ENCODE data around the gene TUG1. TPM values are rescaled to one million over a fixed set of nuclear protein-coding genes. Genes with fewer than 3 reads are reported as not detected.

TUG1 gene
- total and polyA plus RNA-seq, 8 donors, result 11.3 to 108 (median 55.5) TPM

- DNase-seq, result peak; percentile 31 to 76
- H3K27ac ChIP-seq, result peak overlapping the region; percentile 88 to 98 (median 95)
- H3K36me3 ChIP-seq, result peaks cover 27 to 41% (median 35%) of the 10 kb centered on the region in 4 donors
- H3K27me3 ChIP-seq, result no peaks in the 10 kb centered on the region
- H3K4me3 ChIP-seq, result peak overlapping the region; percentile 73 to 88 (median 85)
- peaks cover 18 to 58% (median 34%) of the 10 kb centered on the region in 4 donors for H3K4me1 ChIP-seq
- peaks cover 11 to 43% (median 27%) of the 10 kb centered on the region in 4 donors for H3K9me3 ChIP-seq
- TF ChIP-seq POLR2A (IDR thresholded peaks at IDR 0.05) (no peak), CTCF (IDR thresholded peaks at IDR 0.05) (no peak), EP300 (IDR thresholded peaks at IDR 0.05) (no peak), POLR2AphosphoS5 (IDR thresholded peaks at IDR 0.05) (no peak)
- intact Hi-C loops (cut with DNase I; ENCODE audit: low total_unique reads), result no loop called here
- 3 to 7% (median 3%) methylated on average over 18 to 49 of the region's 49 CpGs for WGBS, 5 donors
Measured at GRCh38 chr22:30969532-30970355, 679 bp downstream of the TUG1 start.

GRCh38 chr22:30970356-30970746 is 1.3 kb downstream of the TUG1 start:
- Histone ChIP-seq H3K27me3 (no peaks in the 10 kb centered on the region), H3K36me3 (peaks cover 33 to 48% (median 40%) of the 10 kb centered on the region in 4 donors), H3K4me3 (peak overlapping the region; percentile 73 to 88 (median 85)), H3K4me1 (peaks cover 18 to 55% (median 31%) of the 10 kb centered on the region in 4 donors), H3K27ac (peak overlapping the region in 3 of 5 donors; percentile 95 to 98 (median 96)), H3K9me3 (peaks cover 11 to 49% (median 30%) of the 10 kb centered on the region in 4 donors)
- intact Hi-C loops (cut with DNase I; ENCODE audit: low total_unique reads), result no loop called here
- DNase-seq, result no peak
- WGBS, 5 donors, result 43 to 70% (median 65%) methylated on average over 3 of the region's 3 CpGs
- no peak for TF ChIP-seq POLR2AphosphoS5 (IDR thresholded peaks at IDR 0.05)
- no peak for TF ChIP-seq POLR2A (IDR thresholded peaks at IDR 0.05)

GRCh38 chr22:30978304-30978962 is 9.4 kb downstream of the TUG1 start:
- Histone ChIP-seq H3K27me3 (no peaks in the 10 kb centered on the region), H3K27ac (no peak overlapping the region), H3K9me3 (peaks cover 24 to 95% (median 72%) of the 10 kb centered on the region in 4 donors), H3K36me3 (peaks cover 17 to 24% (median 22%) of the 10 kb centered on the region in 4 donors), H3K4me3 (no peak overlapping the region), H3K4me1 (no peaks in the 10 kb centered on the region)
- TF ChIP-seq POLR2A (IDR thresholded peaks at IDR 0.05) (no peak), CTCF (IDR thresholded peaks at IDR 0.05) (no peak), EP300 (IDR thresholded peaks at IDR 0.05) (no peak)
- DNase-seq, result no peak
- 88 to 98% (median 95%) methylated on average over 3 of the region's 3 CpGs for WGBS, 5 donors
- intact Hi-C loops (cut with DNase I; ENCODE audit: low total_unique reads), result no loop called here

- H3K9me3 ChIP-seq, result peaks cover 21 to 92% (median 62%) of the 10 kb centered on the region in 4 donors
- DNase-seq, result no peak
- intact Hi-C loops (cut with DNase I; ENCODE audit: low total_unique reads), result no loop called here
- H3K27me3 ChIP-seq, result no peaks in the 10 kb centered on the region
- no peak for TF ChIP-seq EP300 (IDR thresholded peaks at IDR 0.05)
- no peak for TF ChIP-seq CTCF (IDR thresholded peaks at IDR 0.05)
- no peak for TF ChIP-seq POLR2A (IDR thresholded peaks at IDR 0.05)
- no peak for TF ChIP-seq POLR2AphosphoS5 (IDR thresholded peaks at IDR 0.05)
- no peak overlapping the region for H3K4me3 ChIP-seq
- peaks cover 7 to 9% (median 8%) of the 10 kb centered on the region in 4 donors for H3K36me3 ChIP-seq
- H3K4me1 ChIP-seq, result no peaks in the 10 kb centered on the region
- 72 to 85% (median 78%) methylated on average over 3 of the region's 3 CpGs for WGBS, 5 donors
- no peak overlapping the region for H3K27ac ChIP-seq
Measured at GRCh38 chr22:30979932-30980331, 10.9 kb downstream of the TUG1 start.
